Activated naive CD8-positive, alpha-beta T cell treated with anti-CD3 and anti-CD28 coated beads, Interleukin-2, amount 10 ng/mL, durations not matched to agents 7 days and 5 days (primary cell): ENCODE measurements around the gene SLC43A1. TPM values are rescaled to one million over a fixed set of nuclear protein-coding genes. Genes with fewer than 3 reads are reported as not detected.

Experiments
- ATAC-seq: fragments of 150-1000 bp; cut with Tn5 transposase; one replicate; pipeline ENCODE4 v1.10.0; 2021; ENCODE audit warnings: low read depth, moderate library complexity
- POLR2A ChIA-PET: fragments of 350-600 bp; sonication (Branson Sonifier 250); formaldehyde crosslinking; loops from one replicate; lab custom pipeline; 2021; ENCODE audit warnings: antibody characterized with exemption; lab: Charles Lee
- DNase-seq: peaks from one replicate; pipeline ENCODE4 v3.0.0; 2021
- H3K27ac Mint-ChIP-seq: one replicate; pipeline ENCODE4 v1.8.0; 2022; ENCODE audit warnings: mild to moderate bottlenecking, mixed read lengths
- H3K27me3 Mint-ChIP-seq: one replicate; pipeline ENCODE4 v1.8.0; 2022; ENCODE audit warnings: mild to moderate bottlenecking, moderate library complexity, mixed read lengths
- H3K36me3 Mint-ChIP-seq: one replicate; pipeline ENCODE4 v1.8.0; 2021; ENCODE audit warnings: mild to moderate bottlenecking, mixed read lengths
- H3K4me1 Mint-ChIP-seq: one replicate; pipeline ENCODE4 v1.8.0; 2021; ENCODE audit warnings: mixed read lengths
- H3K4me3 Mint-ChIP-seq: one replicate; pipeline ENCODE4 v1.8.0; 2022; ENCODE audit warnings: mild to moderate bottlenecking, moderate library complexity, mixed read lengths
- H3K9me3 Mint-ChIP-seq: one replicate; pipeline ENCODE4 v1.8.0; 2021; ENCODE audit warnings: mixed read lengths
- total RNA-seq, 2 experiments: library from RNA; stranded (reverse); gene quantifications; one replicate each; pipeline ENCODE4 v1.2.3, GENCODE V29; 2021

The SLC43A1 gene
- total RNA-seq, 2 experiments from 2014 or later: 28.2 to 28.8 TPM

DNA sequence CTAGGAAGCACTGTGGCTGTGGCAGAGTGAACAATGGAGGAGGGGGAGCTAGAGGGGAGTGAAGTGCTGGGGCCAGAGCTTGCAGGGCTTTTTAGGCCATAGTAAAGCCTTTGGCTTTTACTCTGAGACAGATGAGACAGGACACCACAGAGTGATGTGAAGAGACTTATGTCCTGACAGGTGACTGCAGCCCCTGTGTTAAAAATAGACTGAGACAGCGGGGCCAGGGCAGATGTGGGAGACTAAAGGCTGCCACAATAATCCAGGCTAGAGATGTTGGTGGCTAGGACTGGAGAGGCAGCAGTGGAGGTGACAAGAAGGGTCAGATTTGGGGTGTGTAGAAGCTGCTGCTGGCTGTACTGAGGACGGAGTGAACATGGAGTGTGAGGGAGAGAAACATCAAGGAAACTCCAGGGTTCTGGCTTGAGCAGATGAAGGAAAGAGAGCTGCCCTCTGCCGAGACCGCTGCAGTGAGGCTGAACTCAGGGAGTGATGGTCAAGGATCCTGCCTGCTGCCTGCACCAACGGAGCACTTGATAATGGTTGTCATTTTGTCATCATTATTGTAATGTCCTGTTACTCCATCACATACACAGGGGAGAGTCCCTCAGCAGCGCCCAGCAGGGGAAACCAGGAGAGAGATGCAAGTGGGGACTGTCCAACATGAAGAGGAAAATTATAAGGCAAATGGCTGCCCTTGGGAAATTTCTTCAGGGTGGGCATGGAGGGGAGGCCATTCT lies 27.4 kb downstream of the SLC43A1 start:
- H3K4me3 Mint-ChIP-seq: no peak overlapping the region
- peak overlapping the region; percentile 30 for H3K27ac Mint-ChIP-seq
- H3K4me1 Mint-ChIP-seq: peaks cover 3% of the 10 kb centered on the region
- POLR2A ChIA-PET: no interaction called here
- H3K9me3 Mint-ChIP-seq: no peaks in the 10 kb centered on the region
- H3K36me3 Mint-ChIP-seq: peaks cover 8% of the 10 kb centered on the region
- peaks cover 7% of the 10 kb centered on the region for H3K27me3 Mint-ChIP-seq
- ATAC-seq (no peak), DNase-seq (no peak)

DNA sequence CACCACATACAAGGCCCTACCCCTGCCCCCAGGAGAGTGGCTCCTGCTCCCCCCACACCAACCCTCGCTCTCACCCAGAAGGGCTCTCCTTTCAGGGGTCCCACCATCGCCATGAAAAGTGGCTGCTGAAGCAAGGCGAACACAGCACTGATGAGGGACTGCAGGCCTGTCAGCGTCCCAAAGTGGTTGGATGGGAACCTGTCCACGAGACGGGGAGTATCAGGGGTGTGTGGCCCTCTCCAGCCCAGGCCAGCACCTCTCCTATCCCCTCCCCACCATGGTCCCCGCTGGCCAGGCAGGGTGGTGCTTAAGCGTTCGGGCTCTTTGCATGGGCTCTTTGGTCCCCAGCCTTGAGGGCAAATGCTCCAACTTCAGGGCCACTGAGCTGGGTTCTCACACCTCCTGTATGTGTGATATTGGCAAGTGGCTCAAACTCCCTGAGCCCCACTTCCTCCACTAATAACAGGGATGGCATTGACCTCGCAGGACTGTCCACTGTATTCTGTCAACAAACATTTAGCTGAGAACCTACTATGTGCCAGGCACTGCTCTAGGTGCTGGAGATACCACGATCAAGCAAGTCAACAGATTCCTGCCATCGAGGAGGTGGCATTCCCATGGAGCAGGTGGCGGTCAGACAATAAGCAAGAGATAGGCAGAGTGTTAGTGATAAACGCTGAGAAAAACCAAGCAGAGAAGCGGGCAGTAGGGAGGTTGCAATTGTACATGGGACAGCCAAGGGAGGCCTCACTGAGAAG lies 28.3 kb downstream of the SLC43A1 start:
- Mint-ChIP-seq H3K36me3 (peaks cover 8% of the 10 kb centered on the region), H3K4me1 (peaks cover 3% of the 10 kb centered on the region), H3K27ac (peak overlapping the region; percentile 30), H3K27me3 (peaks cover 10% of the 10 kb centered on the region), H3K9me3 (no peaks in the 10 kb centered on the region), H3K4me3 (no peak overlapping the region)
- POLR2A ChIA-PET: no interaction called here
- no peak for ATAC-seq
- DNase-seq: no peak

DNA sequence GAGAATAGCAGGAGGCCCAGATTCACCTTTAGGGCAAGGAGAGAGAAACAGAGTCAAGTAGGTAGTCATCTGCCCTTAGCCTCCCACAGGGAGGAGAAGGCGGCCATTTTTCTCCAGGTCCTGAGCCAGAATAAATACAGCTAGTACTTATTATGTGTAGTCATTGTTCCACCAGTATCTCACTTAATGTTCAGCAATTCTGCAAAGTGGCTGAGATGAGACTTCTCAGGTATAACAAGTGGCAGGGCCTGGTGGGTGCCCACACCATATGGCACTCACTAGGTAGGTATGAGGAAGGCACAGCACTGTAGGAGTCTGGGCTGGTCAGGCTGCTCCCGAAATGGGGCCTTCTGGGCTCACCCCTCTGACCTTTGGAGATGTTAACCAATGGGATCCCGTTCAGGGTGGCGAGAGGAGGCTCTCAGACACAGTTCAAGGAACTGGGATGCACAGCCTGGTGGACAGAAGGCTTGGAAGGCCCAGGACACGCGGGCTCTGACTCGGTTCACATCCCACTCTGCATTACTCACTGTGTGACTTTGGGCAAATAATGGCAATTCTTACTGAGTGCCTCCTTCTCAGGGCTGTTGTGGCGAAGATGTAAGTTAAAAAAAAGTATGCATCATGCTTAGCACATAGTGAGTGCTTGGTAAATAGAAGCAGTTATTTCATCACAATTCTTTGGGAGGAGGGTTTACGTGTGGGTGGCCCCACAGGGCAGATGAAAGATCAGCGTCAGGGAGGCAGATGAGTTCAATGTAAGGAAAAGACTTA lies 30.1 kb downstream of the SLC43A1 start:
- POLR2A ChIA-PET: interaction anchor here (0.5 kb wide), 1 partner anchor 212 kb away, joined by 3 read pairs; no protein-coding TSS in a partner anchor
- H3K4me3 Mint-ChIP-seq: no peak overlapping the region
- ATAC-seq: no peak
- H3K27ac Mint-ChIP-seq: no peak overlapping the region
- peaks cover 25% of the 10 kb centered on the region for H3K27me3 Mint-ChIP-seq
- H3K4me1 Mint-ChIP-seq: peaks cover 2% of the 10 kb centered on the region
- H3K36me3 Mint-ChIP-seq: peaks cover 8% of the 10 kb centered on the region
- no peak for DNase-seq
- no peaks in the 10 kb centered on the region for H3K9me3 Mint-ChIP-seq

DNA sequence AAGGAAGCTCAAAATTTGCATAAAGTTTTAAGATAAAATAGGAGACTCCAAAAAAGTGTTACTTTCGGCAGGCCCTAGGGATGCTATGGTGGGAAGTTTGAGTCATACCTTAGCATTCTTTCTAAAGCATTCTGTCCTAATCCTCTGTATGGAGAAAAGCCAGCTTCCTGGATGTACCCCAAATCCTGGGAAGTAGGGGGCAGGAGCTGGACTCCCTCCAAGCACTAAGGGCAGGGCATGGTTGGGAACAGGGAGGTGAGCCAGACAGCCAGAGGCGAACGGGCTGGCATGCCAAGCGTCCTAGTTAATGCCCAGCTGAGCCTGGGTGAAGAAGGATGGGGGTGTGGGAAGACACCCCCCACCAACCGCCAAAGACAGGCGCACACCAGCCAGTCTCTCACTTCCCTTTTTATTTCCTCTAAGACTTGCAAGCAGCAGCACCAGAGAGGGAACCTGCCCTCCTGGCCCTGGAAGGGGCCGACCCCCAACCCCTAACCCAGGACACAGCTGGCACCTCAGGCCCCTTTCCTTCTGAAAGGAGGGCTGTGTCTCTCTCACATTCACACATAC lies 31.3 kb downstream of the SLC43A1 start:
- POLR2A ChIA-PET: interaction anchor here (0.8 to 1.6 kb wide), 3 partner anchors 24 to 31 kb away, joined by 3 to 5 read pairs (median 4); partner anchors contain the start of genes RTN4RL2 and SLC43A1
- peaks cover 29% of the 10 kb centered on the region for H3K27me3 Mint-ChIP-seq
- ATAC-seq (no peak), DNase-seq (no peak)
- H3K4me3 Mint-ChIP-seq: no peak overlapping the region
- peaks cover 8% of the 10 kb centered on the region for H3K36me3 Mint-ChIP-seq
- H3K9me3 Mint-ChIP-seq: no peaks in the 10 kb centered on the region
- H3K4me1 Mint-ChIP-seq: peaks cover 4% of the 10 kb centered on the region
- no peak overlapping the region for H3K27ac Mint-ChIP-seq

DNA sequence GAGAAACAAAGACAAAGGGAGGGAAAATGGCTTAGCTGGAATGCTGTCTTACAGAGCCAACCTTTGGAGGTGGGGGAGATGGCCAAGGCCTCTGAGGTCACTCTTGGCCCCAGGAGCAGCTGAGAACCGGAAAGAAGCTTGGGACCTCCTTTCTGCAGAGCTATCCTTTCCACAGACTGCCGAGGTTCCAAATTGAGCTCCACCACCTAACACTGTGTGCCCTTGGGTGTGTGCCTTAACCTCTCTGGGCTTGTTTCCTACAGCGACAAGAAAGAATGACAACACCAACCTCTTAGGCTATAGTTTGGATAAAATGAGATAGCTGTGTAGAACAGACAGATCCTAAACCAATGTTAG lies 32.0 kb downstream of the SLC43A1 start:
- Mint-ChIP-seq H3K9me3 (no peaks in the 10 kb centered on the region), H3K4me1 (peaks cover 4% of the 10 kb centered on the region), H3K27ac (no peak overlapping the region), H3K4me3 (no peak overlapping the region), H3K36me3 (peaks cover 6% of the 10 kb centered on the region), H3K27me3 (peaks cover 31% of the 10 kb centered on the region)
- POLR2A ChIA-PET: interaction anchor here (0.9 to 1.6 kb wide), 3 partner anchors 24 to 31 kb away, joined by 3 to 5 read pairs (median 3); partner anchors contain the start of genes RTN4RL2 and SLC43A1
- DNase-seq (no peak), ATAC-seq (no peak)

DNA sequence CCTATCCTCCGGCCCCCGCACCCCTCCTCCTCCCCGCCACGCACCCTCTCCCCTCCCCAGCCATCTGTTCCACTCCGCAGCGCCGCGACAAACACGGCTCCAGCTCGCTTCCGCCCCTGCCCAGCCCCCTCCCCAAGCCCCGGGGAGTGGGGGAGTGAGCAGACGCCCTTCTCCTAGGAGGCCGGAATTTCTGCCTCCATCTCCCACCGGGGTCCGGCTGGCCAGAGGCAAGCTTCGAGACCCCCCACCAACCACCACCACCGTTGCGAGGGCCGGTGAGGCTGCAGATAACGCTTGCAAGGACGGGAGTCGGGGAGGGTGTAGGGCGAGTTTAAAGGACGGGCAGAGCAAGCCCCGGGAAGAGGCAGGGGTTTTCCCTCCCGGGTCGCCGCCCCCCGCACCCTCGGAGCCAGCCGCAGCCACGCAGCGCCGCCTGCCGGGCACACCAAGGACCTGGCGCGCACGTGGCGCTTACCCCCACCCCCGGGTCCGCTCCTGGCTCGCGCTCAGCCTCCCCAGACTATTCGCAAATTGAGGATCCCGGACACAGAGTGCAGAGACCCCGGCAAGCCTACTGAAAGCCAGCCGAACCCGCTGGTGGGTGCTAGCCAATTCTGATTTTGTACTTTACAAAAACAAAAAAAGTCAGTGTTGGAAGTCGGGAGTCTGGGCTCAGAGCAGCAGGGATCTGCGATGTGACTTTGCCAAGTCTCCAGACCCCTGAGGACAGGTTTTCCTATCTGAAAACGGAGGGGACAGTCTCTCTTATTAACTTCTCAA lies 32.5 kb downstream of the SLC43A1 start:
- Mint-ChIP-seq H3K36me3 (peaks cover 6% of the 10 kb centered on the region), H3K4me1 (peaks cover 4% of the 10 kb centered on the region), H3K27me3 (peaks cover 35% of the 10 kb centered on the region), H3K27ac (no peak overlapping the region), H3K9me3 (no peaks in the 10 kb centered on the region), H3K4me3 (no peak overlapping the region)
- ATAC-seq (peak; percentile 55), DNase-seq (peak; percentile 78)
- POLR2A ChIA-PET: interaction anchor here (0.6 to 1.6 kb wide), 4 partner anchors 23 to 99 kb away, joined by 3 to 5 read pairs (median 3); partner anchors contain the start of genes RTN4RL2 and SLC43A1

DNA sequence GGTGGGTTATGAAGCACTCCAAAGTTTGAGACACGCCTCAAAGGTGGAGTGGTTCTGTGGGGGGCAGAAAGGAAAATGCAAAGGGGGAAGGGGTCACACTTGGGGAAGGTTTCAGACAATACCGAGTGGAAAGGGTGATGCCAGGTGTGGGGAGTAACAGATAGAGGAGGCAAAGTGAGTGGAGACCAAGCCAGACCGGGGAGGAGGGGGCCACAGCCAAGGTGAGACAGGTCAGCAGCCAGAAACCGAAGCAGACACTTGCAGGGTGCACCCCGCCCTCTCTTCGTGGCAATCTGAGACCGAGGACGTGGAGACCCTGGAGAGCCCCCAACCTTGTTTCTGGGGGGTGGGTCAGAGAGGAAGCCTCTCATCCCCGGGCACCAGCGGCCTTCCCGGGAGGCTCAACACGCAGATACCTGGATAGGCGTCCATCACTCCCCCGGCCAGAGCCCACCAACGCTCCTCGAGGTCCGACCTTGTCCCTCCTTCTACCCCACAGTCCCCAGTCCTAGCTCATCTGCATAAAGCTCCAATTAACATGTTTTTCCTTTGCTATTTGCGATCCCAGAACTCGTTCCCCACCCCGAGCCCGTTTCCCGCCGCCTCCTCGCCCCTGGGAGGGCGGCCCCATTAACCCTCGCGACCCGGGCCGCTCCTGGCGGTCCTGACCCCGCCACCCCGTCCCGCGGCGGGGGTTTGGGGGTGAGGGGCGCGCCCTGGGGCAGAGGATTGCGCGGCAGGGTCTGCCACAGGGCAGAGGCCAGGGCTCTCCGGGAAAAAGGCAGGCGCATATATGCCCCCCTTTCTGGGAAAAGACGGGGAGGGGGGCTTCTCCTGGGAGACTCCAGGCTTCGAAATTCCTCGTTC lies 33.4 kb downstream of the SLC43A1 start:
- ATAC-seq (no peak), DNase-seq (no peak)
- peaks cover 40% of the 10 kb centered on the region for H3K27me3 Mint-ChIP-seq
- H3K27ac Mint-ChIP-seq: no peak overlapping the region
- H3K4me1 Mint-ChIP-seq: peaks cover 5% of the 10 kb centered on the region
- POLR2A ChIA-PET: interaction anchor here (0.6 to 1.3 kb wide), 2 partner anchors 24 to 98 kb away, joined by 3 read pairs; no protein-coding TSS in a partner anchor
- H3K4me3 Mint-ChIP-seq: no peak overlapping the region
- no peaks in the 10 kb centered on the region for H3K9me3 Mint-ChIP-seq
- peaks cover 6% of the 10 kb centered on the region for H3K36me3 Mint-ChIP-seq

DNA sequence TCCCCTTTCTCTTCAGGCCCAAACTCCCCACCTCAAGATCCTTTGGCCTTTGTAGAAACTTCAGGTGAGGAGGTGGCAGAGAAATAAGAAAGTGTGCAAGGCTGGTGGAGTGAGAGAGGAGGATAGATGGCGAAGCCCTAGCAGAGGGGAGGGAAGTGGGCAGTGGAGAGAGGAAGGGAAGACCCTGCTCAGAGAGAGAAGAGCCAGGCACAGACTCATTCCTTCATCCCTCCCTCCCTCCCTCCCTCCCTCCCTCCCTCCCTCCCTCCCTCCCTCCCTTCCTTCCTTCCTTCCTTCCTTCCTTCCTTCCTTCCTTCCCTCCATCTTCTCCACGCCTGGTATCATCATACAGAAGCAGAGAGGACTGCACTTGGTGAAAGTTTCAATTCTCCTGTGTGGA lies 34.2 kb downstream of the SLC43A1 start:
- POLR2A ChIA-PET: interaction anchor here (1.6 kb wide), 1 partner anchor 24 kb away, joined by 4 read pairs; no protein-coding TSS in a partner anchor
- H3K27me3 Mint-ChIP-seq: peaks cover 45% of the 10 kb centered on the region
- DNase-seq (no peak), ATAC-seq (no peak)
- peaks cover 8% of the 10 kb centered on the region for H3K4me1 Mint-ChIP-seq
- no peaks in the 10 kb centered on the region for H3K9me3 Mint-ChIP-seq
- H3K36me3 Mint-ChIP-seq: peaks cover 6% of the 10 kb centered on the region
- no peak overlapping the region for H3K4me3 Mint-ChIP-seq
- H3K27ac Mint-ChIP-seq: no peak overlapping the region

DNA sequence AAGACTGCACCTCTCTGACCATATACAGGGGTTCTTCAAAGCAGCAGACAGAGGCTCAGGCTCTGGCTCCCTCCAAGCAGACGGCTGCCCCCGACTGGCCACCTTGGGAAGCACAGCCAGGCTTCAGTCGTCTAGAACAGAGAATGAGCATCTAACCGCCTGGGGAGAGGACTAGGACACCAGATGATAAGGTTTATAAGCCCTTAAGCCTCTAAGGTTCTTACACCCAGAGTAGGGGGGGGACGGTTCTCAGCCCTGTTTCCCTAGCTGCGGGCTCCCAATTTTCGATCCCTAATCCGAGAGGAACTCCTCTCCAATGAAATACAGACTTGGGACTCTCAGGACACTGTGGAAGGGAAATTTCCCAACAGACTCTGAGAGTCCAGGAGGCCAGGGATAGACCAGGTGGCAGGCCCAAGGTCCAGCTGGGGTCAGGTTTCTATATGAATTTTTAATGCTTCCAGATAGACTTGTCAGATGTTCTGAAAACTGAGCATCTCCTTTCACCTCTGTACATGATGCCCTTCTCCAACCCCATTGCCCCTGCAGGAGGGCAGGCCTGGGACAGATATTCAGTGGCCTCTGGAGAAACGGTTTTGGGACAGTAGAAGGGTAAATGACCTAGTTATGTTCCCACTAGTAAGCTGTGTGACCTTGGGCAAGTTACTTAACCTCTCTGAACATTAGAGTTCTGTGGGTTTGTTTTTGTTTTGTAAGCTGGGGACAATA lies 34.9 kb downstream of the SLC43A1 start:
- Mint-ChIP-seq H3K9me3 (no peaks in the 10 kb centered on the region), H3K36me3 (peaks cover 2% of the 10 kb centered on the region), H3K4me3 (no peak overlapping the region), H3K27ac (no peak overlapping the region), H3K4me1 (peaks cover 12% of the 10 kb centered on the region), H3K27me3 (peaks cover 45% of the 10 kb centered on the region)
- ATAC-seq (peak; percentile 56), DNase-seq (peak; percentile 83)
- POLR2A ChIA-PET: interaction anchor here (1.6 kb wide), 1 partner anchor 23 kb away, joined by 4 read pairs; no protein-coding TSS in a partner anchor

DNA sequence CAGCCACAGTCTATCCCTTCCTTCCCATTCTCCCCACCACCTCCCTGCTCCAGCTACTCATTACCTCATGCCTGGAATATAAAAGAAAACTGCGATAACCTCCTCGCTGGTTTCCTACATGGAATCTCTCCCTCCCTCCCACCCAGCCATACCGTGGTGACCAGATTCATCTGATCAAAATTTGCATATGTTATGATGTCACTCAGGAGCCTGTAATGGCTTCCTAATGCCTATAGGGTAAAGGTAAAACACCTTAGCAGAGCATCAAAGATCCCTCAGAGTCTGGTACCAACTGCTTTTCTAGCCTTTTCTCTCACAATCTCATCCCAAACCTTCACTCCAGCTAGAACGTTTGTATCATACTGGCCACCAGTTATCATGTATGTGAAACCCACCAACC lies 35.6 kb downstream of the SLC43A1 start:
- Mint-ChIP-seq H3K36me3 (no peaks in the 10 kb centered on the region), H3K9me3 (no peaks in the 10 kb centered on the region), H3K4me1 (peaks cover 17% of the 10 kb centered on the region), H3K27me3 (peaks cover 45% of the 10 kb centered on the region), H3K4me3 (no peak overlapping the region), H3K27ac (no peak overlapping the region)
- DNase-seq (no peak), ATAC-seq (no peak)
- POLR2A ChIA-PET: interaction anchor here (1.6 kb wide), 1 partner anchor 22 kb away, joined by 4 read pairs; no protein-coding TSS in a partner anchor
